Tibial artery (tissue), 4 donors: Measurements from ENCODE around the gene ADGRG6.
"Not testable (repeated sequence)": the region's sequence is repeated elsewhere in the genome, so short reads cannot be mapped to it uniquely, and the experiment has no call there.

Source experiments
- DNase-seq, 2 donors: peaks; one replicate each; pipeline ENCODE4 v3.0.0-alpha.2; 2019
- H3K27ac ChIP-seq, 2 donors: fragments of 200-600 bp; sonication (generic) in 1 of 2; 1 replicate in 1 of 2; 2 replicates in 1 of 2; pipeline ENCODE4 v1.5.1; 2018 to 2019; ENCODE audit warnings: mild to moderate bottlenecking in 1 of 2
- H3K27me3 ChIP-seq, 2 donors: fragments of 200-600 bp; sonication (generic) in 1 of 2; one replicate each; pipeline versions ENCODE4 v1.5.1 to v1.6.0; 2016 to 2019
- H3K36me3 ChIP-seq, 3 donors: fragments of 200-600 bp; sonication (generic) in 2 of 3; one replicate each; pipeline ENCODE4 v1.5.1; 2016 to 2019; ENCODE audit warnings: mild to moderate bottlenecking in 2 of 3
- H3K4me1 ChIP-seq, 4 donors: fragments of 200-600 bp; sonication (generic) in 2 of 4; 1 replicate in 3 of 4; 2 replicates in 1 of 4; pipeline ENCODE4 v1.5.1; 2016 to 2019
- H3K4me3 ChIP-seq, 2 donors: fragments of 200-600 bp; sonication (generic) in 1 of 2; 1 replicate in 1 of 2; 2 replicates in 1 of 2; pipeline ENCODE4 v1.5.1; 2018 to 2019; ENCODE audit warnings: mild to moderate bottlenecking in 2 of 2
- H3K9me3 ChIP-seq, 3 donors: fragments of 200-600 bp; sonication (generic) in 1 of 3; one replicate each; pipeline ENCODE4 v1.5.1; 2016 to 2019
- intact Hi-C: fragments of 100-400 bp; cut with DNase I; formaldehyde crosslinking; loops from one replicate; pipeline ENCODE4 v1.15.0; 2023; ENCODE audit warnings: low total_unique reads
- TF ChIP-seq, protein P1 (sequence below), 2 experiments: fragments of 200-600 bp in 1 of 2; fragments of 450-650 bp in 1 of 2; IDR thresholded peaks; one replicate each; pipeline ENCODE4 v1.5.1; 2017 to 2019; ENCODE audit warnings: antibody characterized with exemption in 2 of 2, mild to moderate bottlenecking in 1 of 2, moderate library complexity in 1 of 2

The ADGRG6 gene

DNA sequence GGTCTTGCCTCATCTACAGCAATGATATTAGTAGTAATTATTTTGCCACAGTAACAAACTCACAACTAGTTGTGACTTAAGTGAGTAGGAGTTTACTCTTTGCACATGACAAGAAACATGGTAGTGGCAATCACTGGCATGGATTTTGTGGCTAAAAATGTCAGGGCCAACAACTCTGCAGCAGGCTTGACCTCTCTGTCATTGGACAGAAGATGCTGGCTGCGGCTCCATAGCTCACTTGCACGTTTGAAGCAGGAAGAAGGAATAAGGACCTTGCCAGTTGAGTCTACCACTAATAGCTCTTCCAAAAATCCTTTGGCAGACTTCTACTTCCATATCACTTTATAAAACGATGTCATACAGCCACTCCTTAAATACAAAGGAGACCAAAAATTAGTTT lies 117.3 kb downstream of the ADGRG6 start:
- H3K27ac ChIP-seq = no peak overlapping the region
- H3K4me3 ChIP-seq = no peak overlapping the region
- no peaks in the 10 kb centered on the region for H3K27me3 ChIP-seq
- TF ChIP-seq, protein P1, sequence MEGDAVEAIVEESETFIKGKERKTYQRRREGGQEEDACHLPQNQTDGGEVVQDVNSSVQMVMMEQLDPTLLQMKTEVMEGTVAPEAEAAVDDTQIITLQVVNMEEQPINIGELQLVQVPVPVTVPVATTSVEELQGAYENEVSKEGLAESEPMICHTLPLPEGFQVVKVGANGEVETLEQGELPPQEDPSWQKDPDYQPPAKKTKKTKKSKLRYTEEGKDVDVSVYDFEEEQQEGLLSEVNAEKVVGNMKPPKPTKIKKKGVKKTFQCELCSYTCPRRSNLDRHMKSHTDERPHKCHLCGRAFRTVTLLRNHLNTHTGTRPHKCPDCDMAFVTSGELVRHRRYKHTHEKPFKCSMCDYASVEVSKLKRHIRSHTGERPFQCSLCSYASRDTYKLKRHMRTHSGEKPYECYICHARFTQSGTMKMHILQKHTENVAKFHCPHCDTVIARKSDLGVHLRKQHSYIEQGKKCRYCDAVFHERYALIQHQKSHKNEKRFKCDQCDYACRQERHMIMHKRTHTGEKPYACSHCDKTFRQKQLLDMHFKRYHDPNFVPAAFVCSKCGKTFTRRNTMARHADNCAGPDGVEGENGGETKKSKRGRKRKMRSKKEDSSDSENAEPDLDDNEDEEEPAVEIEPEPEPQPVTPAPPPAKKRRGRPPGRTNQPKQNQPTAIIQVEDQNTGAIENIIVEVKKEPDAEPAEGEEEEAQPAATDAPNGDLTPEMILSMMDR (IDR thresholded peaks at IDR 0.05) = no peak
- DNase-seq = no peak
- no peaks in the 10 kb centered on the region for H3K9me3 ChIP-seq
- intact Hi-C loops = no loop called here
- no peaks in the 10 kb centered on the region for H3K36me3 ChIP-seq
- H3K4me1 ChIP-seq = no peaks in the 10 kb centered on the region

DNA sequence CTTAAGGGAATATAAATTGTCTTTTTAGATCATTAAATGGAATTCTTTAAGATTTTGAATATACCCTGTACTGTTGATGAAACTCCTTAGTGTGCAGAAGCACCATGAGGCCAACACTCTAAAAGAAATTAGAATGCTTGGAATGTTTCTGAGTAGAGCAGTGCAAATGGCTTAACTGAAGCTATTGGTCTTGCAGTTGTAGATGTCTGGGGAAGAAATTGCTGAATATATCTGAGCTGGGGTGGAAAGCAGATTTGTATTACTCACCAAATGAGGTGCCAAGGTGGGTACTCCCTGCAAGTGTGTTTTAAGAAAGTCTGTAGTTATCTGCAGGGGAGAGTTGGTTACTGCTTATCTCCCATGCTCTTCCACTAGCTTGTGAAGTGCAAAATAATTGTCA lies 119.0 kb downstream of the ADGRG6 start:
- TF ChIP-seq, protein P1 (IDR thresholded peaks at IDR 0.05) = no peak
- intact Hi-C loops = no loop called here
- no peak for DNase-seq

DNA sequence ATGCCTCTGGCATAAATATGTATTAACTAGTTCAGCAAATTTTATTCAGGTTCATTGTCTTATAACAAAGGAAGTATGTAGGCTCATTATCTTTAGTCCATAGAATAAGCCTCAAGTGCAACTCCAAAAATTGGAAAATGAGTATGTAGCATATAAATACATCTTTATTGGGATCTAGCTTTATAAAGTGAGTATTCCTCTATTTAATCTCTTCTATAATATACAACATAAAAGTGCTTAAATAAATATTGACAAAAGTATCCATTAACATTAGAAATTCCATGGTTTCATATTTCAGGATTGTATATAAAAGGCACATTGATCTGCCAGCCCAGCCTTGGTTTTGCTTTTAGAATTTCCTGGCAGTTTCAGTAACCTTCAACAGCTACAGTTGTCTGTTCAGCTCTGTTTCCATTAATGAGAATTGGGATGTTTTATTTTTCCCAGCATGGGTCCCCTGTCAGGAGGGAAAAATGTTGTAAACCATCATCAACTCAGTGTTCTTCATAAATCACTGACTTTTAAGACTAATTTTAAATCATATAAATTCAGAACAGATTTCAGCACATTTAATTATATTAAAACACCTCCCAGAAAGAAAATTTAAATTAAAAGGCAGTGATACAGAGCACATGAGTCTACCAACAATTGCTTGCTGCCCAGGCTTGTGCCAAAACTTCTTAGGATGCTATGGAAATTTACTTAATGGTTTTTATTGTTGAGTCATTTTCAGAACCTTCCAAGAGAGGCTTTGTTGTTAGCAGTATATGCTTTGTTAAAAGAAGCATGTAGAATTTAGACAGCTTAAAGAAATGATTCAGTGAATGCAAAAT lies 119.7 kb downstream of the ADGRG6 start:
- no peak for DNase-seq
- no peak overlapping the region for H3K4me3 ChIP-seq
- H3K27ac ChIP-seq = no peak overlapping the region
- no peaks in the 10 kb centered on the region for H3K36me3 ChIP-seq
- H3K4me1 ChIP-seq = no peaks in the 10 kb centered on the region
- H3K9me3 ChIP-seq = no peaks in the 10 kb centered on the region
- intact Hi-C loops = no loop called here
- H3K27me3 ChIP-seq = no peaks in the 10 kb centered on the region
- TF ChIP-seq, protein P1 (IDR thresholded peaks at IDR 0.05) = no peak

More for the DNA sequence above, 119.0 kb downstream of the ADGRG6 start:
- Histone ChIP-seq H3K9me3 (no peaks in the 10 kb centered on the region), H3K27me3 (no peaks in the 10 kb centered on the region), H3K36me3 (no peaks in the 10 kb centered on the region), H3K4me3 (no peak overlapping the region), H3K4me1 (no peaks in the 10 kb centered on the region), H3K27ac (no peak overlapping the region)

DNA sequence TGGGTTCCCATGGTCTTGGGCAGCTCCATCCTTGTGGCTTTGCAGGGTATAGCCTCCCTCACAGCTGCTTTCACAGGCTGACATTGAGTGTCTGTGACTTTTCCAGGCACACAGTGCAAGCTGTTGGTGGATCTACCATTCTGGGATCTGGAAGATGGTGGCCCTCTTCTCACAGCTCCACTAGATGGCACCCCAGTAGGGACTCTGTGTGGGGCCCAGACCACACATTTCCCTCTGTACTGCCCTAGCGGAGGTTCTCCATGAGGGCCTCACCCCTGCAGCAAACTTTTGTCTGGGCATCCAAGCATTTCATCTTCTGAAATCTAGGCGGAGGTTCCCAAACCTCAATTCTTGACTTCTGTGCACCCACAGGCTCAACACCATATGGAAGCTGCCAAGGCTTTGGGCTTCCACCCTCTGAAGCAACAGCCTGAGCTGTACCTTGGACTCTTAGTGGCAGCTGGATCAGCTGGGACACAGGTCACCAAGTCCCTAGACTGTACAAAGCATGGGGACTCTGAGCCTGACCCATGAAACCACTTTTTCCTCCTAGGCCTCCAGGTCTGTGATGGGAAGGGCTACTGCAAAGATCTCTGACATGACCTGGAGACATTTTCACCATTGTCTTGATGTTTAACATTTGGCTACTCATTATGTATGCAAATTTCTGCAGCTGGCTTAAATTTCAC lies 124.8 kb downstream of the ADGRG6 start:
- H3K4me3 ChIP-seq, H3K27me3 ChIP-seq, H3K36me3 ChIP-seq, H3K27ac ChIP-seq, H3K4me1 ChIP-seq, intact Hi-C loops, H3K9me3 ChIP-seq, DNase-seq: not testable (repeated sequence)

DNA sequence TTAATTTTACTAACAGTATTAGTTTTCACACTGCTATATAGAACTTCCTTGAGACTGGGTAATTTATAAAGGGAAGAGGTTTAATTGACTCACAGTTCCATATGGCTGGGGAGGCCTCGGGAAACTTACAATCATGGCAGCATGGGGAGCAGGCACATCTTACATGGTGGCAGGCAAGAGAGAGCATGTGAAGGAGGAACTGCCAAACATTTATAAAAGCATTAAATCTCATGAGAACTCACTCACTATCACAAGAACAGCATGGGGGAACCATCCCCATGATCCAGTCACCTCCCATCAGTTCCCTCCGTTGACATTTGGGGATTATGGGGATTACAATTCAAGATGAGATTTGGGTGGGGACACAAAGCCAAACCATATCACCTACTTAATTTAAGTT lies 126.7 kb downstream of the ADGRG6 start:
- H3K36me3 ChIP-seq, DNase-seq, H3K27ac ChIP-seq, H3K9me3 ChIP-seq, intact Hi-C loops, H3K4me1 ChIP-seq, H3K4me3 ChIP-seq, H3K27me3 ChIP-seq: not testable (repeated sequence)

DNA sequence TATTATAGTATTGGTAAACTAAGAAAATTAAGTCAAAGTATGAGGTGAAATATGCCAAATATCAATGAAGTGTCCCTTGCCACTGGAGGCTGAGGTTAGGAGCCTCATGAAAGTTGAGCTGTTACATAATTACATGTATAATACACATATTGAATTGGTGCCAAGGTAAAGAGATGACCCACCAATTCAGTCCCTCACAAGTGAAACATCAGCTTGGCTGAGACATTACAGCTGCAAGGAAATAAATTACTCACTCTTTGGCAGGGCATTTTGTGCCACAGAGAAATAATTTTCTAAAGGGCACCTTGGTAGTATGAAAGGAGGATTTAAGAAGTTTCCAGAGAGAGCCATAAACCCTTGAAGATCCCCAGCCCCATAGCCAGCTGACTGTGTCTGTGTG lies 127.4 kb downstream of the ADGRG6 start:
- H3K4me1 ChIP-seq = no peaks in the 10 kb centered on the region
- TF ChIP-seq, protein P1 (IDR thresholded peaks at IDR 0.05) = no peak

More for the DNA sequence above, 127.4 kb downstream of the ADGRG6 start:
- Histone ChIP-seq H3K4me3 (no peak overlapping the region), H3K36me3 (no peaks in the 10 kb centered on the region), H3K27me3 (no peaks in the 10 kb centered on the region), H3K27ac (no peak overlapping the region), H3K9me3 (no peaks in the 10 kb centered on the region)
- no peak for DNase-seq
- intact Hi-C loops = no loop called here
